GM21723 (cell line): ENCODE results near the gene IVD.

Experiments
- ATAC-seq: cut with Tn5 transposase; IDR thresholded peaks from one replicate; pipeline ENCODE4 v1.9.1; 2021; ENCODE audit warnings: mild to moderate bottlenecking, moderate library complexity; ENCODE audit not compliant: unreplicated experiment

IVD gene

DNA sequence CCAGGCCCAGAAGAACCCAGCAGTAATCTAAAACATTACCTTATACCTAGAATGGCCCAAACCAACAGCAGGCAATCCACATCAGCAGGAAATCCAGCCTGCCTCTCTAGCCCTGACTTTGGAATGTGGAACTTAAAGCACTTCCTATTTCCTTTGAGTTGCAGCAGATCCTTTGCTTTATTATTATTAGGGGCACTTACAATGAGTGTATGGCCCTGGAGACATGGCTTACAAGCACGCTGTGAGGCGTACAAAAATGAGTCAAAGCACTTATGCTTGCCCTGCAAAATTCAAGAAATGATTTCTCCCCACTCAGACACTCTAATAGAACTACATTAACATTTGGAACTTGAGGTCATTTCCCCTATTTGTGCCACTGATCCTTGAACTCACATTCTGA, 32.6 kb upstream of the IVD start:
- ATAC-seq = no peak

DNA sequence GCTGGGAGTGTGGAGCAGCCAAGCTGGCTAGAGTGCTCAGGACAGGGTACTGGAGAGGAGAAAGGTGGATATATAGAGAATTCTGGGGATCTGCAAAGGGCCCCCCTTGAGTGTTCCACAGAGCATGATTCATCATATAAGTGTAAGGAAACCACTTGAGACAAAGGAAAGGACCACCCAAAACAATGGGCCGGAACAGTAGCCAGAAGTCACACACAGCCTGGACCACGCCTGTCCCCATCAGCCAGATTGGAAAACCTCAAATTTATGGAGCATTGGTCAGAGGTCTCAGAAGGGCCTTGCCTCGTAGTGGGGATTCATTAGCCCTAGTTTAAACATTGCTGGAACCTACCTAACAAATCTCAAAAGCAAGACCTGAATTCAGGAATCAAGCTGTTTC, 28.0 kb upstream of the IVD start:
- ATAC-seq = no peak

DNA sequence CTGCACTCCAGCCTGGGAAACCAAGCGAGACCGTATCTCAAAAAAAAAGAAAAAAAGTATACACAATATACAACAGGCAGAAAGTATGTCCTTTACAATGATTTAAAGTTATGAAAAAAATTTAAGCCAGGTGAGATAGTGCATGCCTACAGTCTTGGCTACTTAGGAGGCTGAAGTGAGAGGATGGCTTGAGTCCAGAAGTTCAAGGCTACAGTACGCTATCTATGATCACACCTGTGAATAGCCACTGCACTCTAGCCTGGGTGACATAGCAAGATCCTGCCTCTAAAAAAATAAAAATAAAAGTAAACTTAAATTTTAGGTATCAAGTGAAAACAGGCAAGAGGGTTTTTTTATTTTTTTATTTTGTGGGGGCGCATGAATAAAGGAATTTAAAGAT, 26.2 kb upstream of the IVD start:
- no peak for ATAC-seq

DNA sequence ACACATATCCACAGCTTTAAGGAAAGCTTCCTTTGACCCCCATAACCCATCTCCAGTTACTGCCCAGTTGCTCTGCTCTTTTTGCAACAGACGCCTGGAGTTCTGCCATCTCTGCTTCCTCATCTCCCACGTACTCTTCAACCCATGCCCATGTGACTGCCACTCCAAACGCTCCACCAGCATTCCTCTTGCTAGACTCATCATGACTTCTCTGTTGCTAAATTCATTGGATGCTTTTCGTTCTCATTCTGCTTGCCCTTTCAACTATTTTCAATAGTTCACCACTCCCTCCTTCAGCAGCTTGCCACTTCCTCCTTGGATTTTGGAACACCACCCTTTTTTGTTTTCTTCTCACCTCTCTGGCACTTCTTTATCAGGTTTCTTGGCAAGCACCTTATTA, 25.7 kb upstream of the IVD start:
- ATAC-seq = no peak

DNA sequence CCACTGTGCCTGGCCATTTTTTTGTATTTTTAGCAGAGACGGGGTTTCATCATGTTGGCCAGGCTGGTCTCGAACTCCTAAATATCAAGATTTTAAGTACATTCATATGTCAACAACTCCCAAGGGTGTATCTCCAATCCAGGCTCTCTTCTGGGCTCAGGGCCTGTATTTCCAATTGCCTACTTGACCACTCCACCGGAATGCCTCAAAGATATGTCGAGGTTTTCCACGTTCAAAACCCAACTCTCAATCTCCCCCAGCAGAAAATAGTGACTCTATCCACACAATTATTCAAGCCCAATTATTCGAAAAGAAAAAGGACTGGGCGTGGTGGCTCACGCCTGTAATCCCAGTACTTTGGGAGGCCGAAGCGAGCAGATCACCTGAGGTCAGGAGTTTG, 25.0 kb upstream of the IVD start:
- ATAC-seq = no peak

DNA sequence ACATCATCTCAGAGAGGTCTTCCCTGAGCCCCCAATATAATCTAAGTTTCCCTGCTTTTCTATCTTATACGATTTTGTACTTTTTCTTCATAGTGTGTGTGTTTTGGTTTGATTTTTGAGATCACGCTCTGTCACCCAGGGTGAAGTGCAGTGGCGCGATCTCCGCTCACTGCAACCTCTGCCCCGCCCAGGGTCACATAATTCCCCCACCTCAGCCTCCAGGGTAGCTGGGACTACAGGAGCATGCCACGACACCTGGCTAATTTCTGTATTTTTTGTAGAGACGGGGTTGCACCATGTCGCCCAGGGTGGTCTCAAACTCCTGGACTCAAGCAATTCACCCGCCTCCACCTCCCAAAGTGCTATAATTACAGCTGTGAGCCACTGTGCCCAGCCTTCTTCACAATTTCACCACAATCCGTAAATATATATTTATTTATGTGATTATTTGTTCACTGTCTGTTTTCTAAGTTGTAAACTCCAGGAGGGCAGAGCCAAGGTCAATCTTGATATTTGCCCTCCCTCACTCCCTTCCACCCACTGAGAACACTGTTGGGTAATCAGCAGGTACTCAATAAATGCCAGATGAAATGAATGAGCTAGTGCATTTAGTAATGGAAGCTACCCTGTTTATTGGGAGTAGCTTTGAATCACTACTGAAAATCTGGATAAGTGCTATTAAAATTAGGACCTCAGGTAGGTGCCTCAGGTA, 23.6 kb upstream of the IVD start:
- ATAC-seq = no peak

DNA sequence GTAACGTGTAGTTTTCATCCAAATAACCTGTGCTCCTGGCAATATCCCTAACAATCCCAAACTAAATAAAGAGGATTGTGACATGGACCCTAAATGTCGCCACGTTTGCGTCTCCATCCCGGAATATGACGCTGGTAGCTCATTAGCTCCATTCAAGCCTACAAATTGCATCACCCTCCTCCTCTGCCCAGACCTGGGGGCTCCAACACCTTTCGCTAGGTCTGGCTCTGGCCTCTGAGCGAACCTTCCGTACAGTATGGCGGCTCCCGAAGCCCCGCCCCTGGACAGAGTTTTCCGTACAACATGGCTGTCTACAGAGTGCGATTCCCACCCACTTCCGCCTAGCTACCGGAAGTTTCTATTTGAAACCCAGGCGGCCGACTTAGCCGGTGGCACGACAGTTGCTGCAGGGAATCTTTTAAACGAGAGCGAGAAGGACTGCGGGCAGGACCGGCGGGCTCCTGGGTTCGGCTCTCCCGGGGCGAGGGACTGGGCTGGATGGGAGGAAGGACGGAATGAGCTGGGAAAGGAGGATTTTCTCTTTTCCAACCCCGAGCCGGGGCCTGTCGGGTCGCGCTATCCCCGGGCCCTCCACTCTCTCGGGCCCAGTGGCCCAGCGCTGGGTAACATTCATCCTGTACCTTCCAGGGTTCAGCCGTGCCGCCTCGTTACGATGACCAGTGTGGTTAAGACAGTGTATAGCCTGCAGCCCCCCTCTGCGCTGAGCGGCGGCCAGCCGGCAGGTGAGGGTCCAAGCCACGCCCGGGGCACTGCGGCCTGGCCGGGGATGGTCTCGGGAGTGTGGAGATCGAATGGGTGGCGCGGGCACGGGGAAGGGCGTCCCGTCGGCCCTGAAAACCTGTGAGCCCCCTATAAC, 22.8 kb upstream of the IVD start, which contains the start of gene KNSTRN:
Gene KNSTRN (plus strand): TSS at position 142 of the 877 bp plus-strand sequence. CDS start 115 bp downstream, at position 257.
- ATAC-seq = peak; percentile 98

DNA sequence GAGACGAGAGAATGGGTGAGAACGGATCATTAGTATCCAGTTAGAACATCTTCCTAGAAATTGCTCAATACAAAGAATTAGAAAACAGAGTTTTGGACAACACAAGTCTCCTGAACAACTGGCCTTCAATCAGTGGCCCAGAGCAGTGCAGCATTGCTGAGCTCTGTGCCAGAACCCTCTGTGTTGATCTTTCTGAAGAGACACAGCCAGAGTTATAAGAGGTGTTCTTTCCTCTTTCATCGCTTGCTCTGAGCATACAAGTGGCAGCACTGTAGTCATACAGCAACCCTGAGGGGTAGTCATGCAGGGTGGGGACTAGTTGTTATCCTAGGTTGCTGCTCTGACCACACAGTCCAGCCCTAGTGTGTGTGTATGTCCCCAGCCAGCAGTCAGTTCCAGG, 19.1 kb upstream of the IVD start:
- no peak for ATAC-seq

DNA sequence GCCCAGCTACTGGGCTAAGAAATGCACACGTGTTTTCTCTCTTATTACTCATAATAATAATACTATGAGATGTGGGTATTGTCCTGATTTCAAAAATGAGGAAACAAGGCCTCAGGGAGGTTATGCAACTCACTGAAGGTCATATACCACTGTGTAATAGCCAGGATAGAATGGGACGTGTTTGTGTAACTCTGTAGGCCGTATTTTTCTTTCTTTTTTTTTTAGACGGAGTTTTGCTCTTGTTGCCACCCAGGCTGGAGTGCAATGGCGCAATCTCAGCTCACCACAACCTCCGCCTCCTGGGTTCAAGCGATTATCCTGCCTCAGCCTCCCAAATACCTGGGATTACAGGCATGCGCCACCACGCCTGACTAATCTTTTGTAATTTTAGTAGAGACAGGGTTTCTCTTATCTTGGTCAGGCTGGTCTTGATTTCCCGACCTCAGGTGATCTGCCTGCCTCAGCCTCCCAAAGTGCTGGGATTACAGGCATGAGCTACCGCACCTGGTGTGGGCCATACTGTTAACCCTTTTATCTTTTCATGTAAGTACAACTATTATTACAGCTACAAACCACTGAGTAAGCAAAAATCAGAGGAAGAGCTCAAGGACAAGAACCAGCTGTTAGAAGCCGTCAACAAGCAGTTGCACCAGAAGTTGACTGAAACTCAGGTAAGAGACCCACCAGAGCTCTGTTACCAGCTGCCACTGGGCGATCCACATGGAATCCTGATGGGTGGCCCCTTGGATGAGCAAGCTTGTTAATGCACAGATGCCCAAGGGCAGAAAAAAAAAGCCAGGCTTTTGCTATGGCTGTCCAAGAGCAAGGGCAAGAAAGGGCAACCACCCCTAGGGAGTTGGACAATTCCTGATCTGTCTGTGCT, 16.4 kb upstream of the IVD start:
- ATAC-seq = no peak

DNA sequence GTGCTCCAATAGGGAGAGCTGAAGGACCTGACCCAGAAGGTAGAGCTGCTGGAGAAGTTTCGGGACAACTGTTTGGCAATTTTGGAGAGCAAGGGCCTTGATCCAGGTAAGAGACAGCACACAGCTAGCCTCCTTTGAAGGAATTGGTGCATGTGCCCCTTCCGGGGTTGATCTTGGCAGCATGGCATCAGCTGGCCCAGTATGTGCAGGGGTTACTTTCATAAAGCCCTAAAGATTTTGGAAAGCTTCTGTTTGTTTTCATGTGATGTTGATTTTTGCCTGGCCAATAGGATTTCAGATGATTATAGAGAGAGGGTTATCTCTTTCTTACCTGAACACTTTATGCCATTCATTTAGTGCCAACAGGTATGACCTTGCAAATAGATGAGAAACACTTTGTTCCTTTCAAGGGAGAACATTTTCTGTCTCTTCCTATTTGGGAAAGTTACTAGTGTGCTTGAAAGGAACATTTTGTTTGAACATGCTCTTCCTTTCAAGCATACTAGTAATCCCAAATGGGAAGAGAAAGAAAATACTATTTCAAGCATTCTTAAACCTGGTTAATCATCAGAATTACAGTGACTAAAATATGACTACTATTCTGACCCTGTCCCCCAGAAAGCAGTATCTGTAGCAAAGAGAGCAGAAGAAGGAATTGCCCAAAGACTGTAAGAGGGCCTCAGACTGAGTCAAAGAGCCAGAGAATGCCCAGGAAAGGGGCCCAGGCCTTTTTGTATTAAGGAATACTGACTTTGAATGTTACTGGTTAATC, 15.6 kb upstream of the IVD start:
- ATAC-seq = no peak

DNA sequence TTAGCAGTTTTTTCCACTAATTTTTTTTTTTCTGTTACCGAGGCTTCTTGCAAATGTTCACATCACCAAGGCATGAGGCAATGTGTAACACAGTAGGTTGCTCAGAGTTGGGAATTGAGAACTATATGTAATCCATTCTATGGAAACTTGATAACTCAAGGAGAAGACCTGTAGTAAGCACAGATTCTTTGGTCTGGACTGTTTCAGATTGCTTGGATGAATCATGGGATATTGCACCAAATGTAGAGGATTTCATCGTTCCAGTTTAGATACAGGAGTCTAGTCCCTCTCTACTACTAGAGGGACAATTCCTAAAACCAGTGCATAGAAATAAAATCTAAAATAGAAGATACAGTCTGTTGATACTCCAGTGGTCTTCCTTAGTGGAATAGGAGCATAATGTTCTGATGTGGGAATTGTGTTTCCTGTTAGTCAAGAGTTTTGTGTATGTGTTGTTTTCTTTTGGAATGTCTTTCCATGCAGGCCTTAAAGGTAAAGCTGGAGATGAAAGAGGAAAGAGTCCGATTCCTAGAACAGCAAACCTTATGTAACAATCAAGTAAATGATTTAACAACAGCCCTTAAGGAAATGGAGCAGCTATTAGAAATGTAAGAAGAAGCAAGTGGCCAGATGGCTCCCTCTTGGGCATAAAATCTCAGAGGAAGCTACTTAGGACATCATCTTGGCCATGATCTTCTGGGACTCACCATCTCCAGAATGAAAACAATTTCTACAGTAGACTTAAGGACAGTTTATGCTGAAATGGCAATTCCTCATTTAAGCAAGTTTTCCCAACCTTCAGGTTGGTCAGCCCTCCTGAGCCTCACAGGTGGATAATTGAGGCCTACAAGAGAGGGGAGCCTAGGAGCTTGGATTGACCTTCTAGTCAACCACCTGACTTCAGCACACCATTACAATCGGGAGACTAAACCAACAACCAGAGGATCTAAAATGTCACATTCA, 12.3 kb upstream of the IVD start:
- no peak for ATAC-seq

DNA sequence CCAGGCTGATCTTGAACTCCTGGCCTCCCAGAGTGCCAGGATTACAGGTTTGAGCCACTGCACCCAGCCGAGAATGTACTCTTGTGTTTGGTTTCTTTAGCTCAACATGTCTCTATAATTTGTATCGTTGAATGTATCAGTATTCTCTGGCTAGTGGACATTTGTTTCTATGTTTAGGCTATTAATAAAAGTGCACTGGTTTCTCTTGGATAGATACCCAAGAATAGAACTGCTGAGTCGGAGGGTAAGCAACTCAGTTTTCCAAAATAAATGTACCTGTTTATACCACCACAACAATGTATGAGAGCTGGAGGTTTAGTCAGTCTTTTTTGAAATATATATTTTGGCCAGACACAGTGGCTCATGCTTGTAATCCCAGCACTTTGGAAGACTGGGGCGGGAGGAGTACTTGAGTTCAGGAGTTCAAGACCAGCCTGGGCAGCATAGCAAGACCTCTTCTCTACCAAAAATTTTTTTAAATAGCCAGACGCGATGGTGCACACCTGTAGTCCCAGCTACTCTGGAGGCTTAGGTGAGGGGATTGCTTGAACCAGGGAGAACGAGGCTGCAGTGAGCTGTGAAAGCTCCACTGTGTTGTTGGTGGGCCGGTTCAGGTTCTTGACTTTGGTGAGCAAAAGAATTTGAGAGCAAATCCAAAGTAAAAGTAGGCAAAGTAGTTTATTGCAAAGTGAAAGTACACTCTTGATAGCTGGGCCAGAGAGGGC, 7.7 kb upstream of the IVD start:
- no peak for ATAC-seq

DNA sequence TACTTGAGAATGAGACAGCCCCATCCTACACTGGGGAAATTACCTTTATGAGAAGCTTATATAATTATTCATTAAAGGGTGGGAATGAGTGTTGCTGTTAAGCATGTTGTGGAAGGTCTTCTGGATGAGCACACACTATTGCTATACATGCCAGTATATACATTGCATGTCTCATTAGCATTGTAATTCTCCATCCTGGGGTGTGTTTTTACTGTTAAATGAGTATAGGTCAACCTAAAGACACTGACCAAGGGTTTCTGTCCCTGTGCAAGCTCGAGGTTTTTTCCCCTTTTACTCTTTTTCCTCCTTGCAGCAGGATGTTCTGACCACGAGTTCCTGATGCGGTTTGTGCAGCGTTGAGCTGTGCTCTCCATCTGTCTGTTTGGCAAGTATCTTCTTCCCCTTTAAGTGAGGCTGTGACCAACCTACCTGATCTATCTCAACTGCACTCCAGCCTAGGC, 7.2 kb upstream of the IVD start:
- ATAC-seq = no peak

DNA sequence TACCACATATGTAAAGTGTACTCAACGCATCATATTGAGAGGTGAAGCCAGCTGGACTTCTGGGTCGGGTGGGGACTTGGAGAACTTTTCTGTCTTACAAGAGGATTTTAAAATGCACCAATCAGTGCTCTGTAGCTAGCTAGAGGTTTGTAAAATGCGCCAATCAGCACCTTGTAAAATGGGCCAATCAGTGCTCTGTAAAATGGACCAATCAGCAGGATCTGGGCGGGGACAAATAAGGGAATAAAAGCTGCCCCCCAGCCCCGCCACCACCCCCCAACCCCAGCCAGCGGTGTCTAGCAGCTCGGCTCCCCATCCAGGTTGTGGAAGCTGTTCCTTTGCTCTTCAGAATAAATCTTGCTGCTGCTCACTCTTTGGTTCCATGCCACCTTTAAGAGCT, 6.2 kb upstream of the IVD start:
- no peak for ATAC-seq

DNA sequence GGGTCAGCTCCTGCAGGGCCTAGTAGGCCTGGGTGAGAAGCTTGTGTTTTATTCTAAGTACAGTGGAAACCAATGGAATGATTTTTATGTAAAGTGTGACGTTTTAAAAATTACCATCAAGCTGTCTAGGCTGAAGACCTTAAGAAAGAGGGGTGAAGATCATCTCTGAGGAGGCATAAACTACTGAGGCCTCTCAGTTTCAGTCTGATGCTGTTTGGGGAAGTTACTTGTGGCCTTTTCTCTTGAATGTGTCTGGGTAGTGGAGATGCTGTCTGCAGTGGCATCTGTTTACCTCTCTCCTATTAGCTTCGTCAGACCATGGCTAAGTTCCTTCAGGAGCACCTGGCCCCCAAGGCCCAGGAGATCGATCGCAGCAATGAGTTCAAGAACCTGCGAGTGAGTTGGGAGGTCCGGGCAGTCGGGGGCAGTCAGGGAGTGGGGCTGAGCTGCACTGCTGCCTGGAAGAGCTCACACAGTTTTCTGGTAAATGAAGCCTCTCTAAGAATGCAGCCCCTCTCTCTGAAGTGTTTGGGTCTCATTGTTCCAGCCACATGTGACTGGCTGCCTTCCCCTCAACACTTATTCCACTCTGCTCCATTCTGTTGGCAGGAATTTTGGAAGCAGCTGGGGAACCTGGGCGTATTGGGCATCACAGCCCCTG, 1.9 kb downstream of the IVD start:
- peak; percentile 56 for ATAC-seq

DNA sequence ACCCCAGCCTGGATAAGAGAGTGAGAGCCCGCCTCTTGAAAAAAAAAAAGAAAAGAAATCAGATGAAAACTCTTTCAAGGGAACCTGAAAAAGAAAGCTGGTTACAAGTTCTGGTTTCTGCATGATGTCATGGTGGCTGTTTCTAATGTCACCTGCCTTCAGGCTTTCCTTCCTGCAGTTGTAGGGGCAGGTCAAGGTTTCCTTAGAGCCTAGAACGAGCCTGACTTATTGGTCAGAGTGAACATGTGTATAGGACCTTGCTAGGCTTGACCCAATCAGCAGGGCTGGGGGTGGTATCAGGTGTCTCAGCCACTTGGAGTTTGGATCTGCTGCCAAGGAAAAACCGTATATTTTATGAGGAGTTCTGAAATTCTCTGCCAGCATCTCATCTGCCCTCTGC, 3.8 kb downstream of the IVD start:
- ATAC-seq = no peak

DNA sequence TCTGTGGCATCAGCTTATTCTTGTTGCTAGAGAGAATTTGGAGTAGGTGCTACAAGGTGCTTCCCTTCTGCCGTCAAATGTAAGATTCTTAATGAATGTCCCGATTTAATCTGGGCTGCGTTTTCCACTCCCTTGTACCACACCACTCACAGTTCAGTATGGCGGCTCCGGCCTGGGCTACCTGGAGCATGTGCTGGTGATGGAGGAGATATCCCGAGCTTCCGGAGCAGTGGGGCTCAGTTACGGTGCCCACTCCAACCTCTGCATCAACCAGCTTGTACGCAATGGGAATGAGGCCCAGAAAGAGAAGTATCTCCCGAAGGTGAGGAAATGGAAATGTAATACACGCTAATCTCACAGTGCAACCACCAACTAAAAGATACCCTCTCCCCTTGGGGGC, 4.9 kb downstream of the IVD start:
- no peak for ATAC-seq

DNA sequence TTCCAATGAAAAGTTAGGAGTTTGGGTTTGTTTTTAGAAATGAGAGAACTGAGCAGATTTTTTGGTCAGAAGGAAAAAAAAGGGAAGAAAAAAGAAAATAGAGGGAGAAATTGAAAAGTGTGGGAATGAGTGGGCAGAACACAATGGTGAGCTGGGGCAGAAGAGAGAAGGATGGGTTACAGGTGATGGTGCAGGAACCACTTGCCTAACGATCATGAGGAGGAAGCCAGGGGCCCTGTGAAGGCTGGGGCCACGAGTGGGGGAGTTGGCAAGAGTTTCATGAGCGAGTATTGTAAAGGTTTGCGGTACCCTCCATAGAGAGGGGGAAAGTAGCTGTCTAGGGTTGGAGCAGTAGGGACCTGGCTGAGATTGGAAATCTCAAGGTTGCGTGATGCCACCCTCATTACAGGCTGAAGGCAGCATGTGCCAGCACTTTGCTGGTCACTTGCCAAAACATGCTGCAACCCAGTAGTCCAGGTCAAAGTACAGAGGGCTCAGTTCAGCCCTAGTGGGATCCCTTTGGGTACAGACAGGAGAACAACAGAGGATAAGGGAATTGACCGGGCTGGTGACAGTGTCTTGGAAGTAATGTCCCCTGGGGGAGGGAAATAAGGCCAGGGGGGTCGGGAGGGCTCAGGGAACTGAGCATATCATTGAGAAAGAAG, 6.6 kb downstream of the IVD start:
- no peak for ATAC-seq
